GM23338 (cell line): ENCODE measurements around the gene TOM1. TPM values are rescaled to one million over a fixed set of nuclear protein-coding genes. Genes with fewer than 3 reads are reported as not detected.

Experiments
- ATAC-seq: fragments of 200-7000 bp; cut with Tn5 transposase; 3 replicates; pipeline ENCODE4 v1.9.1; 2020
- DNase-seq: peaks from one replicate; pipeline ENCODE4 v3.0.0-alpha.2; 2015; ENCODE audit warnings: low spot score
- H2AFZ ChIP-seq: fragments of 200-600 bp; sonication (generic); 2 replicates; pipeline ENCODE4 v1.8.0; 2016; ENCODE audit warnings: antibody characterized with exemption, mild to moderate bottlenecking, moderate library complexity
- H3F3A ChIP-seq: fragments of 200-600 bp; sonication (generic); replicated peaks from 2 replicates; pipeline ENCODE4 v1.8.0; 2017; ENCODE audit warnings: antibody characterized with exemption, mixed run types, low read depth
- H3K27ac ChIP-seq: fragments of 200-600 bp; sonication (generic); 2 replicates; pipeline ENCODE4 v1.6.1; 2016; ENCODE audit warnings: low read depth
- H3K27me3 ChIP-seq: fragments of 200-600 bp; sonication (generic); 2 replicates; pipeline ENCODE4 v1.8.0; 2016; ENCODE audit warnings: mild to moderate bottlenecking, mixed run types, moderate library complexity; ENCODE audit not compliant: insufficient read depth
- H3K36me3 ChIP-seq: fragments of 200-600 bp; sonication (generic); 2 replicates; pipeline ENCODE4 v1.8.0; 2016; ENCODE audit warnings: mild to moderate bottlenecking; ENCODE audit not compliant: insufficient read depth
- H3K4me1 ChIP-seq: fragments of 200-600 bp; sonication (generic); 2 replicates; pipeline ENCODE4 v1.8.0; 2016; ENCODE audit warnings: mild to moderate bottlenecking, moderate library complexity; ENCODE audit not compliant: insufficient read depth
- H3K4me2 ChIP-seq: fragments of 200-600 bp; sonication (generic); 2 replicates; pipeline ENCODE4 v1.7.1; 2017; ENCODE audit warnings: mixed run types
- H3K4me3 ChIP-seq: fragments of 200-600 bp; sonication (generic); 2 replicates; pipeline ENCODE4 v1.6.1; 2016; ENCODE audit warnings: mixed run types
- H3K79me2 ChIP-seq: fragments of 200-600 bp; sonication (generic); replicated peaks from 2 replicates; pipeline ENCODE4 v1.8.0; 2017; ENCODE audit warnings: mild to moderate bottlenecking; ENCODE audit not compliant: insufficient read depth
- H3K9me2 ChIP-seq: fragments of 200-600 bp; sonication (generic); 2 replicates; pipeline ENCODE4 v1.8.0; 2017; ENCODE audit not compliant: insufficient read depth
- H4K20me1 ChIP-seq: fragments of 200-600 bp; sonication (generic); replicated peaks from 2 replicates; pipeline ENCODE4 v1.8.0; 2017; ENCODE audit warnings: mild to moderate bottlenecking; ENCODE audit not compliant: insufficient read depth
- H3K27ac Mint-ChIP-seq: 2 replicates; pipeline ENCODE4 v1.8.0; 2020; ENCODE audit warnings: inconsistent platforms, mild to moderate bottlenecking, moderate library complexity, mixed read lengths
- H3K27me3 Mint-ChIP-seq: 3 replicates; pipeline ENCODE4 v1.8.0; 2022; ENCODE audit warnings: low read depth, mild to moderate bottlenecking, moderate library complexity, mixed read lengths, inconsistent platforms; ENCODE audit not compliant: insufficient read depth, poor library complexity
- H3K36me3 Mint-ChIP-seq: 3 replicates; pipeline ENCODE4 v1.8.0; 2021; ENCODE audit warnings: low read depth, mild to moderate bottlenecking, inconsistent platforms, moderate library complexity, mixed read lengths
- H3K4me1 Mint-ChIP-seq: 3 replicates; pipeline ENCODE4 v1.8.0; 2020; ENCODE audit warnings: mild to moderate bottlenecking, inconsistent platforms, mixed read lengths
- H3K4me3 Mint-ChIP-seq: 3 replicates; pipeline ENCODE4 v1.8.0; 2021; ENCODE audit warnings: moderate library complexity, mild to moderate bottlenecking, inconsistent platforms, mixed read lengths
- H3K9me3 Mint-ChIP-seq: 3 replicates; pipeline ENCODE4 v1.8.0; 2020; ENCODE audit warnings: moderate library complexity, mild to moderate bottlenecking, inconsistent platforms, mixed read lengths
- CREB1 ChIP-seq: fragments of 250-450 bp; sonication (Bioruptor Pico); IDR thresholded peaks from 2 replicates; pipeline ENCODE4 v1.5.0; 2020; ENCODE audit warnings: low read depth, mild to moderate bottlenecking, moderate library complexity
- EZH2 ChIP-seq: fragments of 200-600 bp; sonication (generic); IDR thresholded peaks from one replicate; pipeline ENCODE4 v1.8.0; 2017; ENCODE audit warnings: antibody characterized with exemption, mild to moderate bottlenecking, low read depth; ENCODE audit not compliant: unreplicated experiment
- EZH2phosphoT487 ChIP-seq: fragments of 200-600 bp; sonication (generic); IDR thresholded peaks from one replicate; pipeline ENCODE4 v1.8.1; 2018; ENCODE audit warnings: antibody characterized with exemption; ENCODE audit not compliant: unreplicated experiment
- JUNB ChIP-seq: IDR thresholded peaks from one replicate; pipeline ENCODE4 v1.6.1; 2016; ENCODE audit warnings: antibody characterized with exemption; ENCODE audit not compliant: unreplicated experiment
- NANOG ChIP-seq: IDR thresholded peaks from 2 replicates; pipeline ENCODE4 v1.6.1; 2016; ENCODE audit warnings: antibody characterized with exemption, borderline replicate concordance
- POLR2AphosphoS5 ChIP-seq: IDR thresholded peaks from 2 replicates; pipeline ENCODE4 v1.6.1; 2016; ENCODE audit warnings: antibody characterized with exemption, low read depth
- STAT1 ChIP-seq: IDR thresholded peaks from one replicate; pipeline ENCODE4 v1.6.1; 2016; ENCODE audit warnings: antibody characterized with exemption; ENCODE audit not compliant: unreplicated experiment
- ZNF114 ChIP-seq: fragments of 250-450 bp; sonication (Bioruptor Pico); IDR thresholded peaks from 2 replicates; pipeline ENCODE4 v1.5.0; 2020; ENCODE audit warnings: mild to moderate bottlenecking, moderate library complexity
- polyA plus RNA-seq: library from polyadenylated mRNA; unstranded; fragments of >200 nt; fragmentation: Nextera tagmentation; extraction: Ambion mirVana; gene quantifications from 2 replicates; pipeline ENCODE4 v1.2.1, GENCODE V29; 2016
- total RNA-seq: library from RNA; depleted of rRNA; stranded (reverse); fragments of >200 nt; shearing (Covaris generic); gene quantifications from 2 replicates; pipeline ENCODE4 v1.2.3, GENCODE V29; 2014
- TF ChIP-seq, protein P1 (sequence below): IDR thresholded peaks from 2 replicates; pipeline ENCODE4 v1.6.1; 2016; ENCODE audit warnings: antibody characterized with exemption
- TF ChIP-seq, protein P2 (sequence below): IDR thresholded peaks from one replicate; pipeline ENCODE4 v1.6.1; 2018; ENCODE audit warnings: antibody characterized with exemption; ENCODE audit not compliant: unreplicated experiment
- TF ChIP-seq, protein P3 (sequence below): fragments of 250-450 bp; sonication (Bioruptor Pico); IDR thresholded peaks from 2 replicates; pipeline ENCODE4 v1.5.0; 2020; ENCODE audit warnings: mild to moderate bottlenecking, moderate library complexity

The TOM1 gene
- total and polyA plus RNA-seq, 2 experiments from 2014 or later, result 10.9 to 17.8 TPM

DNA sequence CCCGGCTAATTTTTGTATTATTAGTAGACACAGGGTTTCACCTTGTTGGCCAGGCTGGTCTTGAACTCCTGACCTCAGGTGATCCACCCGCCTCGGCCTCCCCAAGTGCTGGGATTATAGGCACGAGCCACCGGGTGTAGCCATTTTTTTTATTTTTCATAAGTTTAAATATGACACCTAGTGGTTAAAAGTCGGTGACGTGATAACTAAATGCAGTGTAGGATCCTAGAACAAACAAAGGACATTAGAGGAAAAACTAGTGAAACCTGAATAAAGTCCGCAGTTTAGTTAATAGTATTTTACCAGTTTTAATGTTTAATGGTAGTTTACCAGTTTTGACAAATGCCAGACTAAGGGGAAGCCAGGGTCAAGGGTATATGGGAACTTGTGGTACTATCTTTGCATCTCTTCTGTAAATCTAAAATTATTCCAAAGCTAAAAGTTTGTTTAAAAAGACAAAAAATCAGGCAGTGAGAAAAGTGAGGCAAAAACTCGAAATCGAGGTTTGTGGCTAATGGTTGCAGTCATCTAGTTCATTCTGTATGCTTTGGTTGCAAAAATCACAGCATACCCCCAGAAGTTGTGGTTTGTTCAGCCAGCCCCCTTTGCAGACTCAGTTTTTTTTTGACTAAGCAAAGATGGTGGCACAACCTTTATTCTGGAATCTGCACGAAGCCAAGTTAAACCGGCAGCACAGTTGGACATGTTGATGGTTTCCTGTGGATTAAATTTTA, 29.6 kb downstream of the TOM1 start:
- peaks cover 13% of the 10 kb centered on the region for H3K36me3 Mint-ChIP-seq
- Histone ChIP-seq H3K27me3 (no peaks in the 10 kb centered on the region), H3K4me2 (no peak overlapping the region), H3K79me2 (no peaks in the 10 kb centered on the region), H2AFZ (no peak overlapping the region), H4K20me1 (no peaks in the 10 kb centered on the region), H3F3A (no peaks in the 10 kb centered on the region), H3K9me2 (no peaks in the 10 kb centered on the region), H3K4me1 (no peaks in the 10 kb centered on the region), H3K4me3 (no peak overlapping the region), H3K27ac (no peak overlapping the region), H3K36me3 (no peaks in the 10 kb centered on the region)
- no peak overlapping the region for H3K4me3 Mint-ChIP-seq
- TF ChIP-seq STAT1 (no peak), NANOG (no peak)
- TF ChIP-seq, protein P1, sequence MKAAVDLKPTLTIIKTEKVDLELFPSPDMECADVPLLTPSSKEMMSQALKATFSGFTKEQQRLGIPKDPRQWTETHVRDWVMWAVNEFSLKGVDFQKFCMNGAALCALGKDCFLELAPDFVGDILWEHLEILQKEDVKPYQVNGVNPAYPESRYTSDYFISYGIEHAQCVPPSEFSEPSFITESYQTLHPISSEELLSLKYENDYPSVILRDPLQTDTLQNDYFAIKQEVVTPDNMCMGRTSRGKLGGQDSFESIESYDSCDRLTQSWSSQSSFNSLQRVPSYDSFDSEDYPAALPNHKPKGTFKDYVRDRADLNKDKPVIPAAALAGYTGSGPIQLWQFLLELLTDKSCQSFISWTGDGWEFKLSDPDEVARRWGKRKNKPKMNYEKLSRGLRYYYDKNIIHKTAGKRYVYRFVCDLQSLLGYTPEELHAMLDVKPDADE, result no peak
- H3K27ac Mint-ChIP-seq, result no peak overlapping the region
- H3K9me3 Mint-ChIP-seq, result no peaks in the 10 kb centered on the region
- ATAC-seq, result no peak
- no peaks in the 10 kb centered on the region for H3K4me1 Mint-ChIP-seq
- H3K27me3 Mint-ChIP-seq, result no peaks in the 10 kb centered on the region
- no peak for DNase-seq

DNA sequence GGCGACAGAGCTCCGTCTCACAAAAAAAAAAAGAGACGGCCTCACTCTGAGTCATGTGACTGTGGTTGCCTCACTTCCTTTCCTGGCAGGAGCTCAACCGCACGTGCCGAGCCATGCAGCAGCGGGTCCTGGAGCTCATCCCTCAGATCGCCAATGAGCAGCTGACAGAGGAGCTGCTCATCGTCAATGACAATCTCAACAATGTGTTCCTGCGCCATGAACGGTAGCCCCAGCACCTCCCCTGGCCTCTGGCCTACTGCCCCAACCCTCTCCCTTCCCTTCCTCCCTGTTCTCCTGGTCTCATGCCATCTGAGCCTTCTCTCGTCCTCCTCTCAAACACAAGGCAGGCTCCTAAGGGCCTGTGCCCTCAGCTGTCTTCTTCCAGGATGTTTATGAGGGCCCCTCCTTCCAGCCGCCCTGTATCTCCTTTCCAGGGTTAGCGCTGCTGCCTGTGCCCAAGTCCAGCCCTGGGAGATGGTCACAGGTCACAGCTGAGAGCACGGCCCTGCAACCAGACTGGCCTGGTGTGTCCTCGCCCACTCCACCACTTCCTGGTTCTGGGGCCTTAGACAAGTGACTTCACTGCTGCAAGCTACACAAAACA, 30.7 kb downstream of the TOM1 start:
- no peak overlapping the region for H3K4me3 Mint-ChIP-seq
- Histone ChIP-seq H3K4me1 (no peaks in the 10 kb centered on the region), H3K36me3 (no peaks in the 10 kb centered on the region), H3K79me2 (no peaks in the 10 kb centered on the region), H3K27ac (no peak overlapping the region), H3K4me2 (no peak overlapping the region), H3K9me2 (no peaks in the 10 kb centered on the region), H3K27me3 (no peaks in the 10 kb centered on the region), H4K20me1 (no peaks in the 10 kb centered on the region), H2AFZ (no peak overlapping the region), H3F3A (no peaks in the 10 kb centered on the region), H3K4me3 (no peak overlapping the region)
- DNase-seq (no peak), ATAC-seq (no peak)
- H3K4me1 Mint-ChIP-seq, result no peaks in the 10 kb centered on the region
- H3K9me3 Mint-ChIP-seq, result no peaks in the 10 kb centered on the region
- no peaks in the 10 kb centered on the region for H3K27me3 Mint-ChIP-seq
- H3K27ac Mint-ChIP-seq, result no peak overlapping the region
- peaks cover 9% of the 10 kb centered on the region for H3K36me3 Mint-ChIP-seq
- TF ChIP-seq CREB1 (CRISPR knock-in tag) (no peak), EZH2 (no peak), JUNB (no peak), EZH2phosphoT487 (no peak), ZNF114 (CRISPR knock-in tag) (no peak), POLR2AphosphoS5 (no peak)
- TF ChIP-seq, protein P2, sequence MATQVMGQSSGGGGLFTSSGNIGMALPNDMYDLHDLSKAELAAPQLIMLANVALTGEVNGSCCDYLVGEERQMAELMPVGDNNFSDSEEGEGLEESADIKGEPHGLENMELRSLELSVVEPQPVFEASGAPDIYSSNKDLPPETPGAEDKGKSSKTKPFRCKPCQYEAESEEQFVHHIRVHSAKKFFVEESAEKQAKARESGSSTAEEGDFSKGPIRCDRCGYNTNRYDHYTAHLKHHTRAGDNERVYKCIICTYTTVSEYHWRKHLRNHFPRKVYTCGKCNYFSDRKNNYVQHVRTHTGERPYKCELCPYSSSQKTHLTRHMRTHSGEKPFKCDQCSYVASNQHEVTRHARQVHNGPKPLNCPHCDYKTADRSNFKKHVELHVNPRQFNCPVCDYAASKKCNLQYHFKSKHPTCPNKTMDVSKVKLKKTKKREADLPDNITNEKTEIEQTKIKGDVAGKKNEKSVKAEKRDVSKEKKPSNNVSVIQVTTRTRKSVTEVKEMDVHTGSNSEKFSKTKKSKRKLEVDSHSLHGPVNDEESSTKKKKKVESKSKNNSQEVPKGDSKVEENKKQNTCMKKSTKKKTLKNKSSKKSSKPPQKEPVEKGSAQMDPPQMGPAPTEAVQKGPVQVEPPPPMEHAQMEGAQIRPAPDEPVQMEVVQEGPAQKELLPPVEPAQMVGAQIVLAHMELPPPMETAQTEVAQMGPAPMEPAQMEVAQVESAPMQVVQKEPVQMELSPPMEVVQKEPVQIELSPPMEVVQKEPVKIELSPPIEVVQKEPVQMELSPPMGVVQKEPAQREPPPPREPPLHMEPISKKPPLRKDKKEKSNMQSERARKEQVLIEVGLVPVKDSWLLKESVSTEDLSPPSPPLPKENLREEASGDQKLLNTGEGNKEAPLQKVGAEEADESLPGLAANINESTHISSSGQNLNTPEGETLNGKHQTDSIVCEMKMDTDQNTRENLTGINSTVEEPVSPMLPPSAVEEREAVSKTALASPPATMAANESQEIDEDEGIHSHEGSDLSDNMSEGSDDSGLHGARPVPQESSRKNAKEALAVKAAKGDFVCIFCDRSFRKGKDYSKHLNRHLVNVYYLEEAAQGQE, result no peak
- TF ChIP-seq, protein P3, sequence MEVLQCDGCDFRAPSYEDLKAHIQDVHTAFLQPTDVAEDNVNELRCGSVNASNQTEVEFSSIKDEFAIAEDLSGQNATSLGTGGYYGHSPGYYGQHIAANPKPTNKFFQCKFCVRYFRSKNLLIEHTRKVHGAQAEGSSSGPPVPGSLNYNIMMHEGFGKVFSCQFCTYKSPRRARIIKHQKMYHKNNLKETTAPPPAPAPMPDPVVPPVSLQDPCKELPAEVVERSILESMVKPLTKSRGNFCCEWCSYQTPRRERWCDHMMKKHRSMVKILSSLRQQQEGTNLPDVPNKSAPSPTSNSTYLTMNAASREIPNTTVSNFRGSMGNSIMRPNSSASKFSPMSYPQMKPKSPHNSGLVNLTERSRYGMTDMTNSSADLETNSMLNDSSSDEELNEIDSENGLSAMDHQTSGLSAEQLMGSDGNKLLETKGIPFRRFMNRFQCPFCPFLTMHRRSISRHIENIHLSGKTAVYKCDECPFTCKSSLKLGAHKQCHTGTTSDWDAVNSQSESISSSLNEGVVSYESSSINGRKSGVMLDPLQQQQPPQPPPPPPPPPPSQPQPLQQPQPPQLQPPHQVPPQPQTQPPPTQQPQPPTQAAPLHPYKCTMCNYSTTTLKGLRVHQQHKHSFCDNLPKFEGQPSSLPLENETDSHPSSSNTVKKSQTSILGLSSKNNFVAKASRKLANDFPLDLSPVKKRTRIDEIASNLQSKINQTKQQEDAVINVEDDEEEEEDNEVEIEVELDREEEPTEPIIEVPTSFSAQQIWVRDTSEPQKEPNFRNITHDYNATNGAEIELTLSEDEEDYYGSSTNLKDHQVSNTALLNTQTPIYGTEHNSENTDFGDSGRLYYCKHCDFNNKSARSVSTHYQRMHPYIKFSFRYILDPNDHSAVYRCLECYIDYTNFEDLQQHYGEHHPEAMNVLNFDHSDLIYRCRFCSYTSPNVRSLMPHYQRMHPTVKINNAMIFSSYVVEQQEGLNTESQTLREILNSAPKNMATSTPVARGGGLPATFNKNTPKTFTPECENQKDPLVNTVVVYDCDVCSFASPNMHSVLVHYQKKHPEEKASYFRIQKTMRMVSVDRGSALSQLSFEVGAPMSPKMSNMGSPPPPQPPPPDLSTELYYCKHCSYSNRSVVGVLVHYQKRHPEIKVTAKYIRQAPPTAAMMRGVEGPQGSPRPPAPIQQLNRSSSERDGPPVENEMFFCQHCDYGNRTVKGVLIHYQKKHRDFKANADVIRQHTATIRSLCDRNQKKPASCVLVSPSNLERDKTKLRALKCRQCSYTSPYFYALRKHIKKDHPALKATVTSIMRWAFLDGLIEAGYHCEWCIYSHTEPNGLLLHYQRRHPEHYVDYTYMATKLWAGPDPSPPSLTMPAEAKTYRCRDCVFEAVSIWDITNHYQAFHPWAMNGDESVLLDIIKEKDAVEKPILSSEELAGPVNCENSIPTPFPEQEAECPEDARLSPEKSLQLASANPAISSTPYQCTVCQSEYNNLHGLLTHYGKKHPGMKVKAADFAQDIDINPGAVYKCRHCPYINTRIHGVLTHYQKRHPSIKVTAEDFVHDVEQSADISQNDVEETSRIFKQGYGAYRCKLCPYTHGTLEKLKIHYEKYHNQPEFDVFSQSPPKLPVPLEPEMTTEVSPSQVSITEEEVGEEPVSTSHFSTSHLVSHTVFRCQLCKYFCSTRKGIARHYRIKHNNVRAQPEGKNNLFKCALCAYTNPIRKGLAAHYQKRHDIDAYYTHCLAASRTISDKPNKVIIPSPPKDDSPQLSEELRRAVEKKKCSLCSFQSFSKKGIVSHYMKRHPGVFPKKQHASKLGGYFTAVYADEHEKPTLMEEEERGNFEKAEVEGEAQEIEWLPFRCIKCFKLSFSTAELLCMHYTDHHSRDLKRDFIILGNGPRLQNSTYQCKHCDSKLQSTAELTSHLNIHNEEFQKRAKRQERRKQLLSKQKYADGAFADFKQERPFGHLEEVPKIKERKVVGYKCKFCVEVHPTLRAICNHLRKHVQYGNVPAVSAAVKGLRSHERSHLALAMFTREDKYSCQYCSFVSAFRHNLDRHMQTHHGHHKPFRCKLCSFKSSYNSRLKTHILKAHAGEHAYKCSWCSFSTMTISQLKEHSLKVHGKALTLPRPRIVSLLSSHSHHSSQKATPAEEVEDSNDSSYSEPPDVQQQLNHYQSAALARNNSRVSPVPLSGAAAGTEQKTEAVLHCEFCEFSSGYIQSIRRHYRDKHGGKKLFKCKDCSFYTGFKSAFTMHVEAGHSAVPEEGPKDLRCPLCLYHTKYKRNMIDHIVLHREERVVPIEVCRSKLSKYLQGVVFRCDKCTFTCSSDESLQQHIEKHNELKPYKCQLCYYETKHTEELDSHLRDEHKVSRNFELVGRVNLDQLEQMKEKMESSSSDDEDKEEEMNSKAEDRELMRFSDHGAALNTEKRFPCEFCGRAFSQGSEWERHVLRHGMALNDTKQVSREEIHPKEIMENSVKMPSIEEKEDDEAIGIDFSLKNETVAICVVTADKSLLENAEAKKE (CRISPR knock-in tag), result no peak
